K562 (cell line): ENCODE results near the gene NCOA3. TPM values are rescaled to one million over a fixed set of nuclear protein-coding genes. Genes with fewer than 3 reads are reported as not detected.

ENCODE experiments used
- ATF4 ChIP-seq: fragments of 450-650 bp; formaldehyde crosslinking; IDR thresholded peaks from 2 replicates; pipeline ENCODE4 v1.4.0; 2022; ENCODE audit warnings: mild to moderate bottlenecking, moderate library complexity
- BRF2 ChIP-seq: IDR thresholded peaks from 3 replicates; pipeline ENCODE4 v1.6.1; 2011; ENCODE audit warnings: borderline replicate concordance, mild to moderate bottlenecking; ENCODE audit not compliant: insufficient read length, insufficient read depth
- DDX20 ChIP-seq: fragments of 450-650 bp; IDR thresholded peaks from 2 replicates; pipeline ENCODE4 v1.6.1; 2016; ENCODE audit warnings: missing genetic modification characterization, low read depth, mild to moderate bottlenecking, missing compliant biosample characterization, moderate library complexity
- POLR2H ChIP-seq: IDR thresholded peaks from 2 replicates; pipeline ENCODE4 v1.6.1; 2016; ENCODE audit warnings: missing genetic modification characterization, low read depth, mild to moderate bottlenecking, control low read depth, missing compliant biosample characterization, moderate library complexity
- POU5F1 ChIP-seq: fragments of 150-350 bp; IDR thresholded peaks from 2 replicates; pipeline ENCODE4 v1.6.1; 2014; ENCODE audit warnings: borderline replicate concordance, low read length, low read depth, mild to moderate bottlenecking; ENCODE audit not compliant: partially characterized antibody
- RFX1 ChIP-seq: fragments of 450-650 bp; IDR thresholded peaks from 2 replicates; pipeline ENCODE4 v1.6.1; 2016; ENCODE audit warnings: mild to moderate bottlenecking, moderate library complexity
- ZBTB11 ChIP-seq, 3 experiments: fragments of 200-800 bp in 1 of 3; fragments of 250-450 bp in 1 of 3; fragments of 450-650 bp in 1 of 3; sonication (Bioruptor Pico) in 1 of 3; sonication (Bioruptor generic) in 1 of 3; formaldehyde crosslinking in 1 of 3; IDR thresholded peaks; 2 replicates each; pipeline versions ENCODE4 v1.6.1 to v1.8.0; 2016 to 2022; ENCODE audit warnings: mild to moderate bottlenecking in 2 of 3, missing genetic modification characterization in 2 of 3, missing compliant biosample characterization in 1 of 3, moderate library complexity in 1 of 3
- ZKSCAN8 ChIP-seq: fragments of 200-800 bp; sonication (Bioruptor generic); IDR thresholded peaks from 2 replicates; pipeline ENCODE4 v1.6.1; 2016; ENCODE audit warnings: missing genetic modification characterization, missing compliant biosample characterization
- ZNF232 ChIP-seq: sonication (generic); formaldehyde crosslinking; IDR thresholded peaks from 2 replicates; pipeline ENCODE4 v1.8.0; 2022; ENCODE audit warnings: mild to moderate bottlenecking, missing genetic modification reagents
- ZNF76 ChIP-seq: fragments of 250-450 bp; sonication (Bioruptor Pico); IDR thresholded peaks from 2 replicates; pipeline ENCODE4 v1.4.0; 2020; ENCODE audit warnings: mild to moderate bottlenecking, moderate library complexity, borderline replicate concordance
- polyA plus RNA-seq, 8 experiments: library from polyadenylated mRNA; depleted of rRNA in 4 of 8; stranded (reverse) in 5 of 8; unstranded in 3 of 8; fragments of >200 nt; fragmentation: Nextera tagmentation in 2 of 8; fragmentation: Illumina TruSeq in 1 of 8; extraction: Ambion mirVana in 2 of 8; extraction: Trizol in 1 of 8; gene quantifications; 2 replicates each; pipeline versions ENCODE4 v1.2.1 to v1.2.3, GENCODE V29; 2011 to 2014; ENCODE audit warnings: inconsistent platforms in 1 of 8, missing spikeins in 1 of 8
- total RNA-seq, 7 experiments: library from RNA; depleted of rRNA in 6 of 7; stranded (reverse); fragments of >200 nt in 6 of 7; fragmentation: Illumina TruSeq in 2 of 7; extraction: Trizol in 2 of 7; gene quantifications; 2 replicates each; pipeline versions ENCODE4 v1.2.1 to v1.2.3, GENCODE V29; 2011 to 2021; ENCODE audit warnings: low replicate concordance in 1 of 7

Gene NCOA3
- total and polyA plus RNA-seq, 9 of the 15 experiments (the other 6 are each of a cell fraction or from before 2014, with no cell fraction given) = 3.2 to 24.3 (median 14.4) TPM

GRCh38 chr20:47606414-47606982 is 104.8 kb downstream of the NCOA3 start (continued):
- TF ChIP-seq ATF4 (CRISPR knock-in tag) (no peak), RFX1 (peak; percentile 4; the same call in 1 of the 2 replicates), POU5F1 (no peak), ZBTB11 (CRISPR knock-in tag; IDR thresholded peaks at IDR 0.05) (0 out of 6 replicates have a peak, but pooled peaks of 1 of the 3 experiments have one; percentile 3), POLR2H (tag) (no peak), BRF2 (no peak), DDX20 (tag) (0 out of 2 replicates have a peak, but pooled peaks have one; percentile 53), ZKSCAN8 (CRISPR knock-in tag) (peak; percentile 28), ZNF232 (no peak), ZNF76 (0 out of 2 replicates have a peak, but pooled peaks have one; percentile 17)
